ENCODE results near the gene CFAP61.
A peak's percentile ranks its signal among the peaks of the same experiment; 100 is the strongest.

The CFAP61 gene

GRCh38 chr20:20277894-20278335 is 225.6 kb downstream of the CFAP61 start:
- no peak for DNase-seq (ENCODE audit: low spot score)

- DNase-seq (ENCODE audit: low spot score): no peak
These were observed 233.7 kb downstream of the CFAP61 start for GRCh38 chr20:20286061-20286460.

GRCh38 chr20:20289331-20289730 is 237.0 kb downstream of the CFAP61 start:
- DNase-seq (ENCODE audit: low spot score): no peak

GRCh38 chr20:20292472-20292871 is 240.1 kb downstream of the CFAP61 start:
- no peak for DNase-seq (ENCODE audit: low spot score)

- no peak for DNase-seq (ENCODE audit: low spot score)
These were observed 240.8 kb downstream of the CFAP61 start for GRCh38 chr20:20293141-20293540.

- DNase-seq (ENCODE audit: low spot score): no peak
These were observed 241.5 kb downstream of the CFAP61 start for GRCh38 chr20:20293691-20294385.

- no peak for DNase-seq (ENCODE audit: low spot score)
These were observed 243.5 kb downstream of the CFAP61 start for GRCh38 chr20:20295621-20296498.

- no peak for DNase-seq (ENCODE audit: low spot score)
These were observed 244.8 kb downstream of the CFAP61 start for GRCh38 chr20:20297181-20297580.

GRCh38 chr20:20297752-20298151 is 245.4 kb downstream of the CFAP61 start:
- DNase-seq (ENCODE audit: low spot score): no peak

- DNase-seq (ENCODE audit: low spot score): no peak
These were observed 247.6 kb downstream of the CFAP61 start for GRCh38 chr20:20299904-20300303.

- no peak for DNase-seq (ENCODE audit: low spot score)
These were observed 251.0 kb downstream of the CFAP61 start for GRCh38 chr20:20303320-20303719.

- DNase-seq (ENCODE audit: low spot score): no peak
These were observed 251.4 kb downstream of the CFAP61 start for GRCh38 chr20:20303742-20304141.

- no peak for DNase-seq (ENCODE audit: low spot score)
These were observed 252.6 kb downstream of the CFAP61 start for GRCh38 chr20:20304942-20305341.

GRCh38 chr20:20312562-20312961 is 260.2 kb downstream of the CFAP61 start:
- no peak for DNase-seq (ENCODE audit: low spot score)

- no peak for DNase-seq (ENCODE audit: low spot score)
These were observed 264.9 kb downstream of the CFAP61 start for GRCh38 chr20:20317195-20317594.

- no peak for DNase-seq (ENCODE audit: low spot score)
These were observed 265.5 kb downstream of the CFAP61 start for GRCh38 chr20:20317621-20318364.

- DNase-seq (ENCODE audit: low spot score): no peak
These were observed 266.2 kb downstream of the CFAP61 start for GRCh38 chr20:20318365-20319161.

- DNase-seq (ENCODE audit: low spot score): no peak
These were observed 268.8 kb downstream of the CFAP61 start for GRCh38 chr20:20321134-20321533.

- DNase-seq (ENCODE audit: low spot score): no peak
These were observed 269.6 kb downstream of the CFAP61 start for GRCh38 chr20:20321917-20322316.

GRCh38 chr20:20322912-20323311 is 270.6 kb downstream of the CFAP61 start:
- DNase-seq (ENCODE audit: low spot score): no peak

- peak; percentile 10 for DNase-seq (ENCODE audit: low spot score)
These were observed 275.4 kb downstream of the CFAP61 start for GRCh38 chr20:20327746-20328145.

GRCh38 chr20:20329564-20329963 is 277.2 kb downstream of the CFAP61 start:
- no peak for DNase-seq (ENCODE audit: low spot score)

Measured in AG20443 (cell line).